Measurements from ENCODE around the gene NTNG1. TPM values are rescaled to one million over a fixed set of nuclear protein-coding genes. Genes with fewer than 3 reads are reported as not detected.
A peak's percentile ranks its signal among the peaks of the same experiment; 100 is the strongest.

Gene NTNG1
- total RNA-seq, 1 experiment from 2014 or later: 1.5 TPM

DNA sequence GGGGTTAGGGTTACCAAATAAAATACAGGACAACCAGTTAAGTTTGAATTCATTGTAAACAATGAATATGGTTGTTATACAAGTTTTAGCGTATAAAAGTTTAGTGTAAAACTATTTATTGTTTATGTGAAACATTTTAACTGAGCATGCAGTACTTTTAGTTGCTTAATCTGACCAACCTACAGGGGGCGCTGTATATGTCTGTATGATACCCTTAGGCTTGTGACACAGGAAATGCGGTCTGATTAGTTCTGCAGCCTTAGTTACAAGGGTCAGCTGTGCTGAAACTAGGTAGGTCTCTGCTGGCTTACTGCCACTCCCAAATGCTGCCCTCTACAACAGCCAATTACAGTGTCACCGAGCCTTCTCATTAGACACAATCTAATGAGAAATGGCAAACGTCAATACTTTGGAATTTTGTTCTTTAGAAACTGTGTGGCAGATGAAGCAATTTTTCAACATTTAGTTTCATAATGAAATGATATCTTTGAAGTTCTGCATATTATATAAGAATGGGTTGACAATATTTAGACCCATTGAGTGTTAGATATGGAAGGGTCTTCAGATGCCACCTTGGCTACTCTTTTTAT lies 56.2 kb downstream of the NTNG1 start:
- H4K20me1 ChIP-seq (ENCODE audit: control insufficient read depth, insufficient read depth, insufficient read length): no peaks in the 10 kb centered on the region
- peak; percentile 74 for DNase-seq

More for the DNA sequence above, 56.2 kb downstream of the NTNG1 start:
- Histone ChIP-seq H3K4ac (ENCODE audit: low read depth, low read length) (no peak overlapping the region), H2AK5ac (ENCODE audit: insufficient read length, low read length) (no peak overlapping the region), H4K8ac (replicated peaks; ENCODE audit: insufficient read length, low read depth, low read length) (no peak overlapping the region), H3K4me1 (ENCODE audit: insufficient read depth, low read length) (peaks cover 8% of the 10 kb centered on the region; the same call in 1 of the 2 replicates), H3K79me2 (ENCODE audit: insufficient read depth, low read length) (no peaks in the 10 kb centered on the region), H3K18ac (ENCODE audit: insufficient read length, low read depth, low read length) (no peak overlapping the region), H4K5ac (ENCODE audit: insufficient read length, low read depth, low read length) (no peak overlapping the region), H2BK5ac (ENCODE audit: insufficient read length, low read length) (no peak overlapping the region), H3T11ph (ENCODE audit: low read length) (no peak overlapping the region), H2BK15ac (ENCODE audit: low read depth, low read length) (no peak overlapping the region), H3K9me3 (ENCODE audit: control insufficient read depth, low read depth, low read length) (no peaks in the 10 kb centered on the region), H3K23me2 (ENCODE audit: insufficient read length, low read depth, low read length, poor library complexity, severe bottlenecking) (no peaks in the 10 kb centered on the region), H3K14ac (ENCODE audit: insufficient read depth, low read length) (no peak overlapping the region), H3K9ac (ENCODE audit: extremely low read depth, insufficient read length, low read length) (no peak overlapping the region), H2BK12ac (ENCODE audit: insufficient read length, low read depth, low read length) (no peak overlapping the region), H3K4me2 (ENCODE audit: insufficient read depth, insufficient read length, low read length) (no peak overlapping the region), H3K27ac (ENCODE audit: insufficient read length, low read depth, low read length) (no peak overlapping the region), H3K23ac (ENCODE audit: insufficient read length, low read depth, low read length) (no peak overlapping the region), H3K56ac (ENCODE audit: insufficient read length, low read depth, low read length) (no peak overlapping the region), H4K91ac (ENCODE audit: insufficient read length, low read depth, low read length) (no peak overlapping the region), H2BK120ac (ENCODE audit: low read depth, low read length, poor library complexity, severe bottlenecking) (no peak overlapping the region), H2BK20ac (ENCODE audit: low read depth, low read length, poor library complexity, severe bottlenecking) (no peak overlapping the region), H2AFZ (ENCODE audit: low read length) (no peak overlapping the region), H3K79me1 (ENCODE audit: insufficient read depth, low read depth, low read length, poor library complexity, severe bottlenecking) (no peaks in the 10 kb centered on the region), H3K27me3 (ENCODE audit: insufficient read depth, low read length) (no peaks in the 10 kb centered on the region)
- WGBS (ENCODE audit: extremely low coverage, insufficient read length, low lambda C conversion rate): no CpG with 5 or more reads among the region's 5 CpGs
- 0 out of 7 replicates have a peak, but pooled peaks cover 0 to 3% (median 0%) of the 10 kb centered on the region in 3 experiments for H3K36me3 Mint-ChIP-seq (ENCODE audit: insufficient read depth in 1 of 3, low read depth in 3 of 3)
- TF ChIP-seq, protein P1, sequence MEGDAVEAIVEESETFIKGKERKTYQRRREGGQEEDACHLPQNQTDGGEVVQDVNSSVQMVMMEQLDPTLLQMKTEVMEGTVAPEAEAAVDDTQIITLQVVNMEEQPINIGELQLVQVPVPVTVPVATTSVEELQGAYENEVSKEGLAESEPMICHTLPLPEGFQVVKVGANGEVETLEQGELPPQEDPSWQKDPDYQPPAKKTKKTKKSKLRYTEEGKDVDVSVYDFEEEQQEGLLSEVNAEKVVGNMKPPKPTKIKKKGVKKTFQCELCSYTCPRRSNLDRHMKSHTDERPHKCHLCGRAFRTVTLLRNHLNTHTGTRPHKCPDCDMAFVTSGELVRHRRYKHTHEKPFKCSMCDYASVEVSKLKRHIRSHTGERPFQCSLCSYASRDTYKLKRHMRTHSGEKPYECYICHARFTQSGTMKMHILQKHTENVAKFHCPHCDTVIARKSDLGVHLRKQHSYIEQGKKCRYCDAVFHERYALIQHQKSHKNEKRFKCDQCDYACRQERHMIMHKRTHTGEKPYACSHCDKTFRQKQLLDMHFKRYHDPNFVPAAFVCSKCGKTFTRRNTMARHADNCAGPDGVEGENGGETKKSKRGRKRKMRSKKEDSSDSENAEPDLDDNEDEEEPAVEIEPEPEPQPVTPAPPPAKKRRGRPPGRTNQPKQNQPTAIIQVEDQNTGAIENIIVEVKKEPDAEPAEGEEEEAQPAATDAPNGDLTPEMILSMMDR (conservative IDR thresholded peaks at IDR 0.05): peak; percentile 89
- H3K27me3 Mint-ChIP-seq (ENCODE audit: low read depth): no peaks in the 10 kb centered on the region
- no peaks in the 10 kb centered on the region; a peak in 1 of 5 replicates for H3K9me3 Mint-ChIP-seq
- no peak overlapping the region for H3K4me3 Mint-ChIP-seq
- H3K27ac Mint-ChIP-seq: no peak overlapping the region; a peak in 1 of 7 replicates
- peaks cover 14% of the 10 kb centered on the region in 2 experiments; a peak in 3 of 4 replicates for H3K4me1 Mint-ChIP-seq
